HG03565 (cell line): ENCODE measurements around the gene WNT7B.

Experiments used
- ATAC-seq: cut with Tn5 transposase; IDR thresholded peaks from one replicate; pipeline ENCODE4 v1.9.1; 2021; ENCODE audit warnings: mild to moderate bottlenecking, moderate library complexity; ENCODE audit not compliant: unreplicated experiment

The WNT7B gene

GRCh38 chr22:45933506-45934167 is 43.3 kb downstream of the WNT7B start:
- no peak for ATAC-seq

- ATAC-seq: no peak
These were observed 44.9 kb downstream of the WNT7B start for GRCh38 chr22:45932071-45932470.

- ATAC-seq: no peak
These were observed 45.9 kb downstream of the WNT7B start for GRCh38 chr22:45931042-45931441.

- ATAC-seq: no peak
These were observed 46.6 kb downstream of the WNT7B start for GRCh38 chr22:45930324-45930723.

GRCh38 chr22:45929649-45930048 is 47.3 kb downstream of the WNT7B start:
- no peak for ATAC-seq

- ATAC-seq: no peak
These were observed 48.1 kb downstream of the WNT7B start for GRCh38 chr22:45928726-45929368.

GRCh38 chr22:45927059-45927458 is 49.9 kb downstream of the WNT7B start:
- ATAC-seq: no peak

- no peak for ATAC-seq
These were observed 50.5 kb downstream of the WNT7B start for GRCh38 chr22:45926433-45926832.

GRCh38 chr22:45925811-45926351 is 51.1 kb downstream of the WNT7B start:
- no peak for ATAC-seq

GRCh38 chr22:45923835-45924234 is 53.1 kb downstream of the WNT7B start:
- ATAC-seq: no peak

- no peak for ATAC-seq
These were observed 53.8 kb downstream of the WNT7B start for GRCh38 chr22:45923212-45923611.

- no peak for ATAC-seq
These were observed 54.3 kb downstream of the WNT7B start for GRCh38 chr22:45922661-45923060.

- ATAC-seq: no peak
These were observed 54.7 kb downstream of the WNT7B start for GRCh38 chr22:45922256-45922655.

- no peak for ATAC-seq
These were observed 57.3 kb downstream of the WNT7B start for GRCh38 chr22:45919504-45920286.

- no peak for ATAC-seq
These were observed 58.2 kb downstream of the WNT7B start for GRCh38 chr22:45918459-45919370.

GRCh38 chr22:45917700-45918458 is 59.1 kb downstream of the WNT7B start:
- ATAC-seq: no peak

- ATAC-seq: no peak
These were observed 59.8 kb downstream of the WNT7B start for GRCh38 chr22:45917146-45917545.

GRCh38 chr22:45916515-45916914 is 60.4 kb downstream of the WNT7B start:
- no peak for ATAC-seq

GRCh38 chr22:45915841-45916240 is 61.1 kb downstream of the WNT7B start:
- no peak for ATAC-seq

- no peak for ATAC-seq
These were observed 61.8 kb downstream of the WNT7B start for GRCh38 chr22:45915151-45915550.
